K562 (cell line): ENCODE data around the gene TOM1. TPM values are rescaled to one million over a fixed set of nuclear protein-coding genes. Genes with fewer than 3 reads are reported as not detected.

Experiments used
- CHD2 ChIP-seq: IDR thresholded peaks from 2 replicates; pipeline ENCODE4 v1.6.1; 2011; ENCODE audit warnings: low read depth, low read length
- E2F8 ChIP-seq: fragments of 450-650 bp; IDR thresholded peaks from 2 replicates; pipeline ENCODE4 v1.7.1; 2018; ENCODE audit warnings: mild to moderate bottlenecking, low read depth; ENCODE audit not compliant: partially characterized antibody
- GATAD2B ChIP-seq: fragments of 450-650 bp; IDR thresholded peaks from 2 replicates; pipeline ENCODE4 v1.6.1; 2017; ENCODE audit warnings: mild to moderate bottlenecking, borderline replicate concordance
- MAZ ChIP-seq, 2 experiments: fragments of 450-650 bp in 1 of 2; sonication (generic) in 1 of 2; formaldehyde crosslinking; IDR thresholded peaks in 1 of 2; conservative IDR thresholded peaks in 1 of 2; 2 replicates each; pipeline versions ENCODE4 v1.4.0 to v1.5.0; 2020; ENCODE audit warnings: mild to moderate bottlenecking in 1 of 2, missing genetic modification reagents in 1 of 2
- NR2C2 ChIP-seq, 2 experiments: fragments of 200-800 bp in 1 of 2; sonication (Bioruptor generic) in 1 of 2; sonication (generic) in 1 of 2; formaldehyde crosslinking in 1 of 2; IDR thresholded peaks; 2 replicates each; pipeline versions ENCODE4 v1.6.1 to v1.8.0; 2016 to 2022; ENCODE audit warnings: mild to moderate bottlenecking in 1 of 2, missing compliant biosample characterization in 1 of 2, missing genetic modification characterization in 1 of 2, missing genetic modification reagents in 1 of 2
- PHF8 ChIP-seq: fragments of 200-600 bp; sonication (generic); IDR thresholded peaks from 2 replicates; pipeline ENCODE4 v1.6.1; 2012; ENCODE audit warnings: mixed run types, mild to moderate bottlenecking, inconsistent platforms, low read length, moderate library complexity, borderline replicate concordance
- RB1 ChIP-seq: fragments of 450-650 bp; IDR thresholded peaks from 2 replicates; pipeline ENCODE4 v1.6.1; 2017; ENCODE audit warnings: low read depth, mild to moderate bottlenecking
- RNF219 ChIP-seq: fragments of 250-450 bp; sonication (Bioruptor Pico); IDR thresholded peaks from 2 replicates; pipeline ENCODE4 v1.5.0; 2022; ENCODE audit warnings: mild to moderate bottlenecking
- SIN3B ChIP-seq: fragments of 450-650 bp; IDR thresholded peaks from 2 replicates; pipeline ENCODE4 v1.6.1; 2017; ENCODE audit warnings: low read depth, mild to moderate bottlenecking, moderate library complexity
- TAF7 ChIP-seq: fragments of 450-650 bp; IDR thresholded peaks from 2 replicates; pipeline ENCODE4 v1.6.1; 2016; ENCODE audit warnings: missing genetic modification characterization, missing compliant biosample characterization
- VEZF1 ChIP-seq: fragments of 200-800 bp; sonication (Bioruptor generic); IDR thresholded peaks from 2 replicates; pipeline ENCODE4 v1.6.1; 2017; ENCODE audit warnings: missing genetic modification characterization, missing compliant biosample characterization
- YY1 ChIP-seq, 3 experiments: IDR thresholded peaks; 2 replicates each; pipeline ENCODE4 v1.6.1; 2011; ENCODE audit warnings: low read length in 2 of 3, mild to moderate bottlenecking in 2 of 3, moderate library complexity in 2 of 3, borderline replicate concordance in 1 of 3, control low read depth in 1 of 3, low read depth in 1 of 3; ENCODE audit not compliant: insufficient read depth in 3 of 3, insufficient replicate concordance in 2 of 3, control insufficient read depth in 1 of 3, insufficient read length in 1 of 3; ENCODE audit errors: extremely low read depth in 1 of 3
- ZBTB7A ChIP-seq: IDR thresholded peaks from 2 replicates; pipeline ENCODE4 v1.6.1; 2011; ENCODE audit warnings: low read depth, mild to moderate bottlenecking, low read length, moderate library complexity, borderline replicate concordance; ENCODE audit not compliant: control insufficient read depth
- ZNF707 ChIP-seq: fragments of 250-450 bp; sonication (Bioruptor Pico); conservative IDR thresholded peaks from 2 replicates; pipeline ENCODE4 v1.8.0; 2022; ENCODE audit warnings: inconsistent platforms, mild to moderate bottlenecking, moderate library complexity
- ZNF766 ChIP-seq: fragments of 200-800 bp; sonication (Bioruptor generic); conservative IDR thresholded peaks from 2 replicates; pipeline ENCODE4 v1.6.1; 2016; ENCODE audit warnings: missing genetic modification characterization, missing compliant biosample characterization
- polyA plus RNA-seq, 8 experiments: library from polyadenylated mRNA; depleted of rRNA in 4 of 8; stranded (reverse) in 5 of 8; unstranded in 3 of 8; fragments of >200 nt; fragmentation: Nextera tagmentation in 2 of 8; fragmentation: Illumina TruSeq in 1 of 8; extraction: Ambion mirVana in 2 of 8; extraction: Trizol in 1 of 8; gene quantifications; 2 replicates each; pipeline versions ENCODE4 v1.2.1 to v1.2.3, GENCODE V29; 2011 to 2014; ENCODE audit warnings: inconsistent platforms in 1 of 8, missing spikeins in 1 of 8
- total RNA-seq, 7 experiments: library from RNA; depleted of rRNA in 6 of 7; stranded (reverse); fragments of >200 nt in 6 of 7; fragmentation: Illumina TruSeq in 2 of 7; extraction: Trizol in 2 of 7; gene quantifications; 2 replicates each; pipeline versions ENCODE4 v1.2.1 to v1.2.3, GENCODE V29; 2011 to 2021; ENCODE audit warnings: low replicate concordance in 1 of 7

Gene TOM1
- total and polyA plus RNA-seq, 9 of the 15 experiments (the other 6 are each of a cell fraction or from before 2014, with no cell fraction given): 0.64 to 20.6 (median 12.0) TPM

GRCh38 chr22:35257321-35258190 lies 42.1 kb upstream of the TOM1 start, which contains the start of gene HMGXB4 (continued):
- peak; percentile 86 for TF ChIP-seq VEZF1
- peak; percentile 45; the same call in 1 of the 2 replicates for TF ChIP-seq CHD2
- peak; percentile 68 for TF ChIP-seq E2F8
- TF ChIP-seq RNF219 (CRISPR knock-in tag): no peak
- peak; percentile 47; the same call in 1 of the 2 replicates for TF ChIP-seq TAF7 (tag)
- TF ChIP-seq RB1: peak; percentile 72
- no peak for TF ChIP-seq ZNF707
- TF ChIP-seq MAZ (CRISPR knock-in tag; conservative IDR thresholded peaks at IDR 0.05 in 1 of 2, IDR thresholded peaks at IDR 0.05 in 1 of 2): peak; percentile 78 to 85; a peak in 3 of 4 replicates
- TF ChIP-seq SIN3B: peak; percentile 66; the same call in 1 of the 2 replicates
- TF ChIP-seq GATAD2B: 0 out of 2 replicates have a peak, but pooled peaks have one; percentile 46
- TF ChIP-seq ZBTB7A: peak; percentile 65; the same call in 1 of the 2 replicates
- TF ChIP-seq PHF8: peak; percentile 90
- no peak for TF ChIP-seq ZNF766
- no peak for TF ChIP-seq NR2C2 (CRISPR knock-in tag; IDR thresholded peaks at IDR 0.05)
- peak; percentile 18; the same call in 1 of the 2 replicates for TF ChIP-seq NR2C2 (tag; IDR thresholded peaks at IDR 0.05)
- TF ChIP-seq YY1 (IDR thresholded peaks at IDR 0.05; ENCODE audit: borderline replicate concordance in 1 of 3, control insufficient read depth in 1 of 3, extremely low read depth in 1 of 3, insufficient read depth in 3 of 3, insufficient read length in 1 of 3, insufficient replicate concordance in 2 of 3, low read depth in 1 of 3, low read length in 2 of 3): peak; percentile 83 to 98 (median 93)
